IPS-18c (cell line): ENCODE measurements around the gene NFE2.

Source experiments
- H3K4me3 ChIP-seq: 2 replicates; pipeline ENCODE4 v1.7.0; 2013; ENCODE audit warnings: low read depth, mild to moderate bottlenecking, low read length, moderate library complexity; ENCODE audit not compliant: insufficient read depth
- H3K9me3 ChIP-seq: one replicate; pipeline ENCODE4 v1.6.1; 2013; ENCODE audit warnings: mild to moderate bottlenecking, low read length, moderate library complexity; ENCODE audit not compliant: control insufficient read depth, insufficient read depth

Gene NFE2

GRCh38 chr12:54270345-54270744 lies 30.5 kb downstream of the NFE2 start:
- Histone ChIP-seq H3K4me3 (no peak overlapping the region), H3K9me3 (no peaks in the 10 kb centered on the region)

GRCh38 chr12:54266852-54267251 lies 34.0 kb downstream of the NFE2 start:
- Histone ChIP-seq H3K4me3 (no peak overlapping the region), H3K9me3 (no peaks in the 10 kb centered on the region)

- Histone ChIP-seq H3K4me3 (no peak overlapping the region), H3K9me3 (no peaks in the 10 kb centered on the region)
Observed at GRCh38 chr12:54265364-54265812, 35.4 kb downstream of the NFE2 start.

GRCh38 chr12:54262403-54262925 lies 38.4 kb downstream of the NFE2 start:
- Histone ChIP-seq H3K4me3 (no peak overlapping the region), H3K9me3 (no peaks in the 10 kb centered on the region)

- Histone ChIP-seq H3K9me3 (no peaks in the 10 kb centered on the region), H3K4me3 (no peak overlapping the region)
Observed at GRCh38 chr12:54261815-54262402, 38.9 kb downstream of the NFE2 start.

- Histone ChIP-seq H3K4me3 (peak overlapping the region; percentile 54), H3K9me3 (peaks cover 3% of the 10 kb centered on the region)
Observed at GRCh38 chr12:54259194-54260011, 41.4 kb downstream of the NFE2 start.

- Histone ChIP-seq H3K9me3 (peaks cover 3% of the 10 kb centered on the region), H3K4me3 (no peak overlapping the region)
Observed at GRCh38 chr12:54258201-54258681, 42.6 kb downstream of the NFE2 start.

- Histone ChIP-seq H3K9me3 (peaks cover 3% of the 10 kb centered on the region), H3K4me3 (no peak overlapping the region)
Observed at GRCh38 chr12:54257332-54257731, 43.5 kb downstream of the NFE2 start.

GRCh38 chr12:54253240-54253639 lies 47.6 kb downstream of the NFE2 start:
- H3K9me3 ChIP-seq: peaks cover 3% of the 10 kb centered on the region
- no peak overlapping the region for H3K4me3 ChIP-seq

GRCh38 chr12:54251667-54252284 lies 49.0 kb downstream of the NFE2 start:
- Histone ChIP-seq H3K9me3 (peaks cover 3% of the 10 kb centered on the region), H3K4me3 (no peak overlapping the region)

GRCh38 chr12:54249489-54249888 lies 51.3 kb downstream of the NFE2 start:
- H3K4me3 ChIP-seq: no peak overlapping the region
- no peaks in the 10 kb centered on the region for H3K9me3 ChIP-seq

GRCh38 chr12:54246011-54246641 lies 54.7 kb downstream of the NFE2 start:
- H3K4me3 ChIP-seq: no peak overlapping the region
- H3K9me3 ChIP-seq: no peaks in the 10 kb centered on the region
